GM12864 (cell line): ENCODE results near the gene ARHGAP24.

Experiments used
- DNase-seq: peaks from one replicate; pipeline ENCODE4 v3.0.0-alpha.2; 2011; ENCODE audit warnings: low read depth
- H3K4me3 ChIP-seq: 2 replicates; pipeline ENCODE4 v1.5.1; 2011; ENCODE audit warnings: mild to moderate bottlenecking, low read depth, low read length, control low read depth
- TF ChIP-seq, protein P1 (sequence below): IDR thresholded peaks from 2 replicates; pipeline ENCODE4 v1.5.1; 2011; ENCODE audit warnings: low read depth, mild to moderate bottlenecking, moderate library complexity, low read length, control low read depth, inconsistent platforms; ENCODE audit errors: missing control alignments

The ARHGAP24 gene

DNA sequence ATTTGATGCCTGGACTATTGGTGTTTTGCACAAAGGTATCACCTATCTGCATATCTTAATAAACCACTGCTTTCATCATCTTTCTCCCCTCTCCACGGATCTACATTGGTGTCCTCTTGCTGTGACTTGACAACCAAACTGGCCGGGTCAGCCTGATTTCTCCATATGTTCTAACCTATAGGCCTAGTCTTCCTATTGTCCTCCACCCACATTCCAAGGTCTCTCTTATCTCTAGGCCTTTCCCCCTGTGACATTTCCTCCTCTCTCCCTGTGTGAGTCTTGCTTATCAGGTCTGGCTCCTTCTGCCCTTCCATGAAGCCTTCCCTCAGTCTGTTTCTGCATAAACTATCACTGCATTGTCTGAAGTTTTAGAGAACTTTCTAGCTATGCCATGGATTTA, 33.7 kb downstream of the ARHGAP24 start:
- no peak for DNase-seq
- TF ChIP-seq, protein P1, sequence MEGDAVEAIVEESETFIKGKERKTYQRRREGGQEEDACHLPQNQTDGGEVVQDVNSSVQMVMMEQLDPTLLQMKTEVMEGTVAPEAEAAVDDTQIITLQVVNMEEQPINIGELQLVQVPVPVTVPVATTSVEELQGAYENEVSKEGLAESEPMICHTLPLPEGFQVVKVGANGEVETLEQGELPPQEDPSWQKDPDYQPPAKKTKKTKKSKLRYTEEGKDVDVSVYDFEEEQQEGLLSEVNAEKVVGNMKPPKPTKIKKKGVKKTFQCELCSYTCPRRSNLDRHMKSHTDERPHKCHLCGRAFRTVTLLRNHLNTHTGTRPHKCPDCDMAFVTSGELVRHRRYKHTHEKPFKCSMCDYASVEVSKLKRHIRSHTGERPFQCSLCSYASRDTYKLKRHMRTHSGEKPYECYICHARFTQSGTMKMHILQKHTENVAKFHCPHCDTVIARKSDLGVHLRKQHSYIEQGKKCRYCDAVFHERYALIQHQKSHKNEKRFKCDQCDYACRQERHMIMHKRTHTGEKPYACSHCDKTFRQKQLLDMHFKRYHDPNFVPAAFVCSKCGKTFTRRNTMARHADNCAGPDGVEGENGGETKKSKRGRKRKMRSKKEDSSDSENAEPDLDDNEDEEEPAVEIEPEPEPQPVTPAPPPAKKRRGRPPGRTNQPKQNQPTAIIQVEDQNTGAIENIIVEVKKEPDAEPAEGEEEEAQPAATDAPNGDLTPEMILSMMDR: no peak
- H3K4me3 ChIP-seq: no peak overlapping the region

DNA sequence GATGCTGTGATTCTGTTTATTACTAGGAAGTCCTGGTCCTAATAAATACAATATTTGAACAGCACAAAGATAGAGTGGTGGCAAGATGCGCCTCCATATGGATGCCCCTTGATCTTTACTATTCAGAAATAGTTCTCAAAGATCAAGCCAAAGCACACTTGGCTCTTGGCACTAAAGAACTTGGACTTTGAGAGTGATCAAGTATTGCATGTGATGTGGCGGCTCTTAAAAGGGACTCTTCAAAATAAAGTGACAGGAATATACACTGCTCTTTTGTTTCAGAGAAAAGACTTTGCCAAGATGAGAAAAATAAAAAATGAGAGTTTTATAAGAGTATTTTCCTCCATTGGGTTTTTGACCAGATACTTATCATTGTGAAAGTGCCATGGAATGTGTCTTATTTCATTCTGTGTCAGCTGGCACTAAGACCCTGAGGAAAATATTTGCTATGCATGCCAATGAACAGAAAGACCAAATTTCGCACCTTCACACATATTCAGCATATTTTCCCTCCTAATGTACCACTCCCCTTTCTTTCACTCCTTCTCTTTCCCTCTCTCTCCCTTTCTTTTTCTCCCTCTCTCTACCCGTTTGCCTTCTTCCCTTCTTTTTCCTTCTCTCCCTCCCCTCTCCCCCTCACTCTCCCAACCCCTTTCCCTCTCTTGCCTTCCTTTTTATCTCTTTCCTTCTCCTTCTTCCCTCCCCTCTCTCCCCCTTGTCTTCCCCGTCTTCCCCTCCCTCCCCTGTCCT, 35.1 kb downstream of the ARHGAP24 start:
- TF ChIP-seq, protein P1: no peak
- no peak overlapping the region for H3K4me3 ChIP-seq
- no peak for DNase-seq

DNA sequence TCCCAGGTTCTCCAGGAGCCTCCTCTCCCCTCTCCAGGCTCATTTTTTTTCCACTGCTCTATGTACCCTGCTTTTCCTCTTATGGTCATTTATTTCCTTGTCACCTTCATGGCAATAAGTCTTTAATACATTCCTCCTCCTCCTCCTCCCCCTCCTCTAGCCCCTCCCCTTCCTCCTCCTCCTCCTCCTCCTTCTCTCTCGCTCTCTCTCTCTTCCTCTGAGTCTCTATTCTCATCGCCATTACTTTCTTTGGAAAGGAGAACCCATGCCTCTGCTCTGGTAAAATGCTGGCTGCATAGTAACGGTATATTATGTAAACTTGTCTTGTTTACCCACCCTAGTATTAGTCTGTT, 35.7 kb downstream of the ARHGAP24 start:
- TF ChIP-seq, protein P1: no peak
- DNase-seq: no peak
- no peak overlapping the region for H3K4me3 ChIP-seq

DNA sequence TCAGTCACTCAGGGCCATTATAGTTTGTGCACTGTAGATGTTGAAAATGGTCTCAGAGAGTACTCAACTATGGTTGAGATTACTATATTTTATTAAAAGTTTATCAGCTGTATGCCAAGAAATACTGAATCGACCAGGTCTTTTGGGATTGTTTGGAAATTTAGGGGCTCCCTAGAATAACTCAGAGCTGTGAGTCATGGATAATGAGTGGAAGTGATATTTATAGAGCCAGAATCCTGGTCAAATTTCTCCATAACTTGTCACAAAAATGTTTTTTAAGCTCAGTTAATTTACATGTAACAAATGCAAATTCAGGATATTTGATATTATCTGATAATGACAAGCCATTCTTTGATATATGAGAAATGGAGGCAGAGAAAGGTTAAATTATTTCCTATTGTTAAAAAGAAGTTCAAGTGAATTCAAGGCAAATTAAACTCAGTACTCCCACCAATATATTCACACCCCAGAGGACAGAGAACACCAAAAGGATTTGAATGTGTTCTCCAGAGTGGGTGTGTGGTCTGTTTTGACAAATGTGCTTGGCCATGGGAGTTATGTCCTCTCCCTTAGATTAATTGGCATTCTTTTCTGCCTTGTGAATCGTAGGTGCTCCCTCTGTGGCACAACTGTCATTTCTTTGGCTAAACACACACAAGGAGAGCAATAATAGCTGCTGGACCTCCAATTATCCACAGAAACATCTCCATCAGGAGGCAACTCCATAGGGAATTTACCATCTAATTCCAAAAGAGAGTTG, 37.7 kb downstream of the ARHGAP24 start:
- H3K4me3 ChIP-seq: no peak overlapping the region
- DNase-seq: no peak
- TF ChIP-seq, protein P1: no peak

DNA sequence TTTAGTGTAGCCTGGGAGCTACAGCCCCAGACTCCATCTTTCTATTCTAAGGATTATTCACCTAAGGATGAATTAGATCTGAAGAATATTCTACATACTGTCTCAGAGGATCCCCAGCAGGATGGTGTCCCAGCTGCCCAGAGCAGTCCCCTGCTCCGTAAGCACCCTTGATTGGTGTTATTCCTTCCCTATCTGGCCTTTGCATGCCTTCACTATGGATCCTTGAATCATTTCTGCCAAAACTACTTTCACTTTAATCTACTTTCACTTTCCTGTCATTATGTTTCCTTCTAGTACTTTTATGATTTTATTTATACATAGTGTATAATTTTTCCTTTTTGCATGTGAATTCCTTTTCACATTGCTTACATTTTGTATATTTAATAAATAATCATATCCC, 39.2 kb downstream of the ARHGAP24 start:
- TF ChIP-seq, protein P1: no peak
- no peak overlapping the region for H3K4me3 ChIP-seq
- no peak for DNase-seq

DNA sequence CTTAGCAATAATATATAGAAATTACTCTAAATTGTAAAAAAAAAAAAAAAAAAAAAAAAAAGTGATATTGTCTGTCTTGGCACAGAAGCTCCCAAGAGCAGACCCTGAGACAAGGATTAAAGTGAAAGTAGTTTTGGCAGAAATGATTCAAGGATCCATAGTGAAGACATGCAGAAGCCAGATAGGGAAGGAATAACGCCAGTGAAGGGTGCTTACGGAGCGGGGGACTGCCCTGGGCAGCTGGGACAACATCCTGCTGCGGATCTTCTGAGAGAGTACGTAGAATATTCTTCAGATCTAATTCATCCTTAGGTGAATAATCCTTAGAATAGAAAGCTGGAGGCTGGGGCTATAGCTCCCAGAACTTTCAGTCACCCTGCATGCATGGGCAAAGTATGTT, 39.8 kb downstream of the ARHGAP24 start:
- no peak overlapping the region for H3K4me3 ChIP-seq
- no peak for DNase-seq
- TF ChIP-seq, protein P1: no peak
